HEK293T (cell line): Measurements from ENCODE around the gene KCNMA1.

Experiments used
- ARNT ChIP-seq: fragments of 450-650 bp; IDR thresholded peaks from 2 replicates; pipeline ENCODE4 v1.6.1; 2017; ENCODE audit warnings: mild to moderate bottlenecking
- BHLHE40 ChIP-seq: fragments of 450-650 bp; IDR thresholded peaks from 2 replicates; pipeline ENCODE4 v1.6.1; 2016; ENCODE audit warnings: mild to moderate bottlenecking, moderate library complexity, borderline replicate concordance
- FOXA1 ChIP-seq: fragments of 450-650 bp; IDR thresholded peaks from 2 replicates; pipeline ENCODE4 v1.6.1; 2016; ENCODE audit warnings: mild to moderate bottlenecking
- FOXM1 ChIP-seq: fragments of 450-650 bp; IDR thresholded peaks from 2 replicates; pipeline ENCODE4 v1.6.1; 2017; ENCODE audit warnings: mild to moderate bottlenecking, borderline replicate concordance
- SP1 ChIP-seq: fragments of 450-650 bp; IDR thresholded peaks from 2 replicates; pipeline ENCODE4 v1.6.1; 2017
- TARDBP ChIP-seq: fragments of 450-650 bp; IDR thresholded peaks from 2 replicates; pipeline ENCODE4 v1.6.1; 2016
- ZNF384 ChIP-seq: fragments of 450-650 bp; IDR thresholded peaks from 2 replicates; pipeline ENCODE4 v1.6.1; 2016

- TF ChIP-seq FOXA1 (no peak), ZNF384 (no peak), FOXM1 (no peak), BHLHE40 (no peak), TARDBP (no peak), ARNT (no peak), SP1 (no peak)
Measured at GRCh38 chr10:77103213-77103612, 534.4 kb downstream of the KCNMA1 start.
